PC-9 (cell line): Measurements from ENCODE around the gene TRAF4. TPM values are rescaled to one million over a fixed set of nuclear protein-coding genes. Genes with fewer than 3 reads are reported as not detected.
A peak's percentile ranks its signal among the peaks of the same experiment; 100 is the strongest.
"Not testable (repeated sequence)": the region's sequence is repeated elsewhere in the genome, so short reads cannot be mapped to it uniquely, and the experiment has no call there.

Experiments used
- BruUV-seq: library from RNA; stranded (reverse); fragments of 400-500 nt; replicated peaks from 2 replicates; lab custom pipeline; 2021; lab: Mats Ljungman, UMichigan
- CTCF ChIA-PET: fragments of 300-600 bp; sonication (Branson Sonifier 250); formaldehyde crosslinking; loops from one replicate; lab custom pipeline; 2022; ENCODE audit warnings: antibody characterized with exemption; lab: Charles Lee
- POLR2A ChIA-PET: fragments of 300-600 bp; sonication (Branson Sonifier 250); formaldehyde crosslinking; loops from one replicate; lab custom pipeline; 2022; ENCODE audit warnings: antibody characterized with exemption; ENCODE audit not compliant: unreplicated experiment; lab: Charles Lee
- DNase-seq, 2 experiments: peaks; one replicate each; pipeline versions ENCODE4 v3.0.0 to v3.0.0-alpha.2; 2015 to 2022; ENCODE audit warnings: mixed read lengths in 1 of 2
- H2AFZ ChIP-seq: fragments of 200-600 bp; sonication (generic); 2 replicates; pipeline ENCODE4 v1.8.1; 2017; ENCODE audit warnings: antibody characterized with exemption
- H3F3A ChIP-seq: fragments of 200-600 bp; sonication (generic); 2 replicates; pipeline ENCODE4 v1.8.1; 2017; ENCODE audit warnings: antibody characterized with exemption, mild to moderate bottlenecking, low read depth; ENCODE audit not compliant: insufficient read depth
- H3K27ac ChIP-seq: fragments of 200-600 bp; sonication (generic); 2 replicates; pipeline ENCODE4 v1.6.1; 2016; ENCODE audit warnings: mixed run types
- H3K27me3 ChIP-seq: fragments of 200-600 bp; sonication (generic); 2 replicates; pipeline ENCODE4 v1.6.1; 2016; ENCODE audit warnings: low read depth, mixed run types; ENCODE audit not compliant: insufficient read depth
- H3K36me3 ChIP-seq: fragments of 200-600 bp; sonication (generic); 2 replicates; pipeline ENCODE4 v1.6.1; 2016; ENCODE audit warnings: low read depth, mixed run types
- H3K4me1 ChIP-seq: fragments of 200-600 bp; sonication (generic); replicated peaks from 2 replicates; pipeline ENCODE4 v1.6.1; 2016; ENCODE audit warnings: mixed run types; ENCODE audit not compliant: insufficient read depth
- H3K4me2 ChIP-seq: fragments of 200-600 bp; sonication (generic); 2 replicates; pipeline ENCODE4 v1.6.1; 2017; ENCODE audit warnings: mixed run types
- H3K4me3 ChIP-seq: fragments of 200-600 bp; sonication (generic); 2 replicates; pipeline ENCODE4 v1.6.1; 2016; ENCODE audit warnings: mixed run types
- H3K79me2 ChIP-seq: fragments of 200-600 bp; sonication (generic); 2 replicates; pipeline ENCODE4 v1.6.1; 2017; ENCODE audit warnings: low read depth, mixed run types
- H3K9me2 ChIP-seq: fragments of 200-600 bp; sonication (generic); 2 replicates; pipeline ENCODE4 v1.8.1; 2017; ENCODE audit warnings: mild to moderate bottlenecking; ENCODE audit not compliant: insufficient read depth
- H3K9me3 ChIP-seq: fragments of 200-600 bp; sonication (generic); 2 replicates; pipeline ENCODE4 v1.8.1; 2016; ENCODE audit warnings: low read depth; ENCODE audit not compliant: insufficient read depth
- H4K20me1 ChIP-seq: fragments of 200-600 bp; sonication (generic); 2 replicates; pipeline ENCODE4 v1.8.1; 2017; ENCODE audit not compliant: insufficient read depth
- CTCF ChIP-seq: fragments of 200-600 bp; sonication (generic); conservative IDR thresholded peaks from 2 replicates; pipeline ENCODE4 v1.6.1; 2017; ENCODE audit warnings: mixed run types, antibody characterized with exemption, mild to moderate bottlenecking, moderate library complexity
- EZH2 ChIP-seq: fragments of 200-600 bp; sonication (generic); IDR thresholded peaks from 2 replicates; pipeline ENCODE4 v1.8.0; 2017; ENCODE audit warnings: antibody characterized with exemption, low read depth
- intact Hi-C: fragments of 100-400 bp; cut with micrococcal nuclease; formaldehyde crosslinking; loops from one replicate; pipeline ENCODE4 v1.10.0; 2022; ENCODE audit not compliant: unreplicated experiment
- total RNA-seq: library from RNA; stranded (reverse); gene quantifications from 2 replicates; pipeline ENCODE4 v1.2.3, GENCODE V29; 2021

Gene TRAF4
- total RNA-seq, 1 experiment from 2014 or later = 159 TPM

GRCh38 chr17:28735242-28735722 is 8.5 kb upstream of the TRAF4 start:
- CTCF ChIA-PET = interaction anchor here (0.6 to 0.9 kb wide), 6 partner anchors 8 to 1187 kb away, joined by 3 to 5 read pairs (median 3); partner anchors contain the start of genes ABHD15 and TLCD1
- no peak overlapping the region for H2AFZ ChIP-seq
- peaks cover 20% of the 10 kb centered on the region for H3F3A ChIP-seq
- H3K9me2 ChIP-seq = no peaks in the 10 kb centered on the region
- 0 out of 2 replicates have a peak overlapping the region, but pooled peaks have one; percentile 40 for H3K27ac ChIP-seq
- DNase-seq = peak; percentile 73 to 85
- no peaks in the 10 kb centered on the region for H3K27me3 ChIP-seq
- H4K20me1 ChIP-seq = no peaks in the 10 kb centered on the region
- TF ChIP-seq EZH2 = no peak
- TF ChIP-seq CTCF = no peak; the same call in 1 of the 2 replicates
- BruUV-seq = no TSS peak
- H3K4me2 ChIP-seq = peak overlapping the region; percentile 49
- POLR2A ChIA-PET = interaction anchor here (1.1 kb wide), 1 partner anchor 216 kb away, joined by 4 read pairs; the partner anchor contains the start of gene PHF12
- peaks cover 21% of the 10 kb centered on the region for H3K4me1 ChIP-seq
- intact Hi-C loops = loop anchor here (1.0 kb wide), 1 partner anchor 8 kb away; no protein-coding TSS in a partner anchor
- H3K4me3 ChIP-seq = no peak overlapping the region
- no peaks in the 10 kb centered on the region; the same call in 1 of the 2 replicates for H3K9me3 ChIP-seq
- H3K36me3 ChIP-seq = no peaks in the 10 kb centered on the region; the same call in 1 of the 2 replicates
- no peaks in the 10 kb centered on the region for H3K79me2 ChIP-seq

GRCh38 chr17:28735913-28736769 is 7.7 kb upstream of the TRAF4 start:
- ChIA-PET POLR2A (interaction anchor here (1.1 kb wide), 1 partner anchor 215 kb away, joined by 4 read pairs; the partner anchor contains the start of gene PHF12), CTCF (interaction anchor here (0.6 to 0.9 kb wide), 4 partner anchors 7 to 1186 kb away, joined by 3 to 5 read pairs (median 4); partner anchors contain the start of gene TLCD1)
- H3F3A ChIP-seq = peaks cover 20% of the 10 kb centered on the region
- H3K36me3 ChIP-seq, H3K4me2 ChIP-seq, H3K79me2 ChIP-seq, H3K4me3 ChIP-seq, BruUV-seq, H3K27me3 ChIP-seq, H4K20me1 ChIP-seq, H3K27ac ChIP-seq, H3K9me3 ChIP-seq, H3K9me2 ChIP-seq, DNase-seq, H2AFZ ChIP-seq: not testable (repeated sequence)
- intact Hi-C loops = loop anchor here (1.0 kb wide), 1 partner anchor 7 kb away; no protein-coding TSS in a partner anchor
- H3K4me1 ChIP-seq = peaks cover 21% of the 10 kb centered on the region

GRCh38 chr17:28737316-28737715 is 6.5 kb upstream of the TRAF4 start:
- BruUV-seq = no TSS peak
- no peak for DNase-seq
- ChIA-PET CTCF (no interaction called here), POLR2A (no interaction called here)
- Histone ChIP-seq H3K9me2 (no peaks in the 10 kb centered on the region), H3K4me1 (peaks cover 31% of the 10 kb centered on the region), H3K9me3 (no peaks in the 10 kb centered on the region; the same call in 1 of the 2 replicates), H3K36me3 (no peaks in the 10 kb centered on the region; the same call in 1 of the 2 replicates), H3K27ac (no peak overlapping the region), H4K20me1 (no peaks in the 10 kb centered on the region), H2AFZ (no peak overlapping the region), H3K27me3 (no peaks in the 10 kb centered on the region), H3K4me3 (no peak overlapping the region), H3K4me2 (no peak overlapping the region), H3K79me2 (no peaks in the 10 kb centered on the region), H3F3A (peaks cover 28% of the 10 kb centered on the region)
- no peak for TF ChIP-seq EZH2
- TF ChIP-seq CTCF = no peak
- intact Hi-C loops = no loop called here
